Neural cell (in vitro differentiated cells): ENCODE data around the gene PPP1R13B. TPM values are rescaled to one million over a fixed set of nuclear protein-coding genes. Genes with fewer than 3 reads are reported as not detected.

Source experiments
- H2AFZ ChIP-seq: fragments of 200-600, 300-800 bp; sonication (generic), shearing (Covaris generic); 2 replicates; pipeline ENCODE4 v1.6.0; 2014; ENCODE audit warnings: low read depth, mild to moderate bottlenecking, antibody characterized with exemption, low read length, moderate library complexity
- H3F3A ChIP-seq: fragments of 200-600 bp; shearing (Covaris generic); 2 replicates; pipeline ENCODE4 v1.6.1; 2016; ENCODE audit warnings: mild to moderate bottlenecking, moderate library complexity, mixed read lengths, antibody characterized with exemption, low read length; ENCODE audit not compliant: insufficient read depth, poor library complexity, severe bottlenecking
- H3K27ac ChIP-seq: fragments of 200-600, 300-800 bp; sonication (generic), shearing (Covaris generic); 2 replicates; pipeline ENCODE4 v1.5.1; 2014; ENCODE audit warnings: mild to moderate bottlenecking, low read length, moderate library complexity
- H3K27me3 ChIP-seq: fragments of 300-800, 200-600 bp; sonication (generic), shearing (Covaris generic); 2 replicates; pipeline ENCODE4 v1.6.0; 2014; ENCODE audit warnings: mild to moderate bottlenecking, low read depth, low read length, moderate library complexity; ENCODE audit not compliant: insufficient read depth
- H3K36me3 ChIP-seq: fragments of 300-800, 200-600 bp; sonication (generic), shearing (Covaris generic); 2 replicates; pipeline ENCODE4 v1.5.1; 2014; ENCODE audit warnings: mild to moderate bottlenecking, antibody characterized with exemption, low read length, moderate library complexity; ENCODE audit not compliant: insufficient read depth
- H3K4me2 ChIP-seq: fragments of 300-800, 200-600 bp; sonication (generic), shearing (Covaris generic); 2 replicates; pipeline ENCODE4 v1.6.0; 2014; ENCODE audit warnings: mild to moderate bottlenecking, low read length
- H3K4me3 ChIP-seq: fragments of 300-800, 200-600 bp; sonication (generic), shearing (Covaris generic); 2 replicates; pipeline ENCODE4 v1.5.1; 2014; ENCODE audit warnings: mild to moderate bottlenecking, low read length, moderate library complexity
- H3K79me2 ChIP-seq: fragments of 200-600 bp; shearing (Covaris generic); replicated peaks from 2 replicates; pipeline ENCODE4 v1.6.0; 2014; ENCODE audit warnings: mild to moderate bottlenecking, low read length, moderate library complexity; ENCODE audit not compliant: insufficient read depth
- H3K9ac ChIP-seq: fragments of 300-800, 200-600 bp; sonication (generic), shearing (Covaris generic); 2 replicates; pipeline ENCODE4 v1.6.1; 2016; ENCODE audit warnings: mild to moderate bottlenecking, low read length, mixed read lengths
- H3K9me2 ChIP-seq: fragments of 200-600 bp; shearing (Covaris generic); 2 replicates; pipeline ENCODE4 v1.6.1; 2016; ENCODE audit warnings: mild to moderate bottlenecking, low read length, mixed read lengths; ENCODE audit not compliant: insufficient read depth
- H3K9me3 ChIP-seq: fragments of 200-600, 300-800 bp; sonication (generic), shearing (Covaris generic); 2 replicates; pipeline ENCODE4 v1.6.1; 2016; ENCODE audit warnings: mild to moderate bottlenecking, mixed run types, low read length, moderate library complexity, mixed read lengths
- H4K20me1 ChIP-seq: fragments of 200-600 bp; shearing (Covaris generic); 2 replicates; pipeline ENCODE4 v1.6.1; 2016; ENCODE audit warnings: mild to moderate bottlenecking, mixed run types; ENCODE audit not compliant: insufficient read depth
- EP300 ChIP-seq: fragments of 450-650 bp; conservative IDR thresholded peaks from 2 replicates; pipeline ENCODE4 v1.6.1; 2014; ENCODE audit warnings: antibody characterized with exemption, mild to moderate bottlenecking, moderate library complexity; ENCODE audit not compliant: poor library complexity, severe bottlenecking
- EZH2 ChIP-seq: fragments of 200-600, 300-800 bp; shearing (Covaris generic), sonication (generic); IDR thresholded peaks from 2 replicates; pipeline ENCODE4 v1.6.1; 2014; ENCODE audit warnings: antibody characterized with exemption, low read length, borderline replicate concordance, mild to moderate bottlenecking; ENCODE audit not compliant: insufficient read depth, poor library complexity, severe bottlenecking
- MXI1 ChIP-seq: fragments of 450-650 bp; conservative IDR thresholded peaks from 2 replicates; pipeline ENCODE4 v1.6.1; 2014; ENCODE audit warnings: antibody characterized with exemption, mild to moderate bottlenecking; ENCODE audit not compliant: poor library complexity, severe bottlenecking
- POLR2AphosphoS5 ChIP-seq: IDR thresholded peaks from 2 replicates; pipeline ENCODE4 v1.6.1; 2012
- RAD21 ChIP-seq: fragments of 450-650 bp; conservative IDR thresholded peaks from 2 replicates; pipeline ENCODE4 v1.6.1; 2014; ENCODE audit warnings: antibody characterized with exemption, mild to moderate bottlenecking, moderate library complexity
- SMC3 ChIP-seq: fragments of 450-650 bp; conservative IDR thresholded peaks from 2 replicates; pipeline ENCODE4 v1.6.1; 2014; ENCODE audit warnings: antibody characterized with exemption, mild to moderate bottlenecking, moderate library complexity; ENCODE audit not compliant: poor library complexity
- TAF1 ChIP-seq: IDR thresholded peaks from 2 replicates; pipeline ENCODE4 v1.6.1; 2012; ENCODE audit warnings: low read depth
- polyA plus RNA-seq: library from polyadenylated mRNA; depleted of rRNA; stranded (reverse); fragments of >200 nt; gene quantifications from 2 replicates; pipeline ENCODE4 v1.2.3, GENCODE V29; 2014
- TF ChIP-seq, protein P1 (sequence below): fragments of 450-650 bp; IDR thresholded peaks from 2 replicates; pipeline ENCODE4 v1.5.1; 2014; ENCODE audit warnings: antibody characterized with exemption, mild to moderate bottlenecking, moderate library complexity; ENCODE audit not compliant: poor library complexity, severe bottlenecking
- TF ChIP-seq, protein P2 (sequence below): IDR thresholded peaks from 2 replicates; pipeline ENCODE4 v1.6.1; 2012; ENCODE audit warnings: borderline replicate concordance

Gene PPP1R13B
- polyA plus RNA-seq, 1 donor from 2014 or later: 8.2 TPM

GRCh38 chr14:103744621-103745395, 102.6 kb downstream of the PPP1R13B start:
- Histone ChIP-seq H3K4me2 (no peak overlapping the region), H3K4me3 (no peak overlapping the region), H3K27me3 (no peaks in the 10 kb centered on the region), H3K79me2 (no peaks in the 10 kb centered on the region), H3K36me3 (no peaks in the 10 kb centered on the region), H4K20me1 (no peaks in the 10 kb centered on the region), H3K9ac (no peak overlapping the region), H3K9me2 (no peaks in the 10 kb centered on the region), H3F3A (no peaks in the 10 kb centered on the region), H3K9me3 (no peaks in the 10 kb centered on the region), H2AFZ (no peak overlapping the region), H3K27ac (no peak overlapping the region)
- TF ChIP-seq EZH2: no peak
- TF ChIP-seq, protein P1, sequence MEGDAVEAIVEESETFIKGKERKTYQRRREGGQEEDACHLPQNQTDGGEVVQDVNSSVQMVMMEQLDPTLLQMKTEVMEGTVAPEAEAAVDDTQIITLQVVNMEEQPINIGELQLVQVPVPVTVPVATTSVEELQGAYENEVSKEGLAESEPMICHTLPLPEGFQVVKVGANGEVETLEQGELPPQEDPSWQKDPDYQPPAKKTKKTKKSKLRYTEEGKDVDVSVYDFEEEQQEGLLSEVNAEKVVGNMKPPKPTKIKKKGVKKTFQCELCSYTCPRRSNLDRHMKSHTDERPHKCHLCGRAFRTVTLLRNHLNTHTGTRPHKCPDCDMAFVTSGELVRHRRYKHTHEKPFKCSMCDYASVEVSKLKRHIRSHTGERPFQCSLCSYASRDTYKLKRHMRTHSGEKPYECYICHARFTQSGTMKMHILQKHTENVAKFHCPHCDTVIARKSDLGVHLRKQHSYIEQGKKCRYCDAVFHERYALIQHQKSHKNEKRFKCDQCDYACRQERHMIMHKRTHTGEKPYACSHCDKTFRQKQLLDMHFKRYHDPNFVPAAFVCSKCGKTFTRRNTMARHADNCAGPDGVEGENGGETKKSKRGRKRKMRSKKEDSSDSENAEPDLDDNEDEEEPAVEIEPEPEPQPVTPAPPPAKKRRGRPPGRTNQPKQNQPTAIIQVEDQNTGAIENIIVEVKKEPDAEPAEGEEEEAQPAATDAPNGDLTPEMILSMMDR: no peak
- TF ChIP-seq SMC3: no peak
- TF ChIP-seq, protein P2, sequence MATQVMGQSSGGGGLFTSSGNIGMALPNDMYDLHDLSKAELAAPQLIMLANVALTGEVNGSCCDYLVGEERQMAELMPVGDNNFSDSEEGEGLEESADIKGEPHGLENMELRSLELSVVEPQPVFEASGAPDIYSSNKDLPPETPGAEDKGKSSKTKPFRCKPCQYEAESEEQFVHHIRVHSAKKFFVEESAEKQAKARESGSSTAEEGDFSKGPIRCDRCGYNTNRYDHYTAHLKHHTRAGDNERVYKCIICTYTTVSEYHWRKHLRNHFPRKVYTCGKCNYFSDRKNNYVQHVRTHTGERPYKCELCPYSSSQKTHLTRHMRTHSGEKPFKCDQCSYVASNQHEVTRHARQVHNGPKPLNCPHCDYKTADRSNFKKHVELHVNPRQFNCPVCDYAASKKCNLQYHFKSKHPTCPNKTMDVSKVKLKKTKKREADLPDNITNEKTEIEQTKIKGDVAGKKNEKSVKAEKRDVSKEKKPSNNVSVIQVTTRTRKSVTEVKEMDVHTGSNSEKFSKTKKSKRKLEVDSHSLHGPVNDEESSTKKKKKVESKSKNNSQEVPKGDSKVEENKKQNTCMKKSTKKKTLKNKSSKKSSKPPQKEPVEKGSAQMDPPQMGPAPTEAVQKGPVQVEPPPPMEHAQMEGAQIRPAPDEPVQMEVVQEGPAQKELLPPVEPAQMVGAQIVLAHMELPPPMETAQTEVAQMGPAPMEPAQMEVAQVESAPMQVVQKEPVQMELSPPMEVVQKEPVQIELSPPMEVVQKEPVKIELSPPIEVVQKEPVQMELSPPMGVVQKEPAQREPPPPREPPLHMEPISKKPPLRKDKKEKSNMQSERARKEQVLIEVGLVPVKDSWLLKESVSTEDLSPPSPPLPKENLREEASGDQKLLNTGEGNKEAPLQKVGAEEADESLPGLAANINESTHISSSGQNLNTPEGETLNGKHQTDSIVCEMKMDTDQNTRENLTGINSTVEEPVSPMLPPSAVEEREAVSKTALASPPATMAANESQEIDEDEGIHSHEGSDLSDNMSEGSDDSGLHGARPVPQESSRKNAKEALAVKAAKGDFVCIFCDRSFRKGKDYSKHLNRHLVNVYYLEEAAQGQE: no peak
- no peak for TF ChIP-seq EP300
- TF ChIP-seq TAF1: no peak
- no peak for TF ChIP-seq RAD21
- TF ChIP-seq MXI1: no peak
- no peak for TF ChIP-seq POLR2AphosphoS5

DNA sequence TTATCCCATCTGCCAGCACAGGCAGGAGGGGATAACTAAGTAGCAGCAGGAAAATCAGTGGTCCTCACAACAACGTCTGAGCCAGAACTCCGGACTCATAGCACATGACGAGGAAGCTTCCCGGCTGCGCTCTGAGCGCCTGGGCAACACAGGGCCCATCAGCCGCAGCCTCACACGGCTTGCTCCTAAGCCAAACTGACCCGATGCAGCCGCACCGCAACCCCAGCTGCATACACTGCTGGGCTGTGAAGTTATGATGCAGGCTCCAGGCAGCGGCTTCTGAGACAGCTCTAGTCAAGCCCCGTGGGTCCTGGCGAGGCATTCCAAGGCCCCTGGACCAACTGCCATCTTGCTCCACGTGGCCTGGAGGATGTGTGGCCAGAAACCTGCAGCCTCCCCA, 103.7 kb downstream of the PPP1R13B start:
- Histone ChIP-seq H3K4me3 (no peak overlapping the region), H3K27ac (no peak overlapping the region), H3K9me3 (no peaks in the 10 kb centered on the region), H3K9me2 (no peaks in the 10 kb centered on the region), H4K20me1 (no peaks in the 10 kb centered on the region), H3K4me2 (no peak overlapping the region), H2AFZ (no peak overlapping the region), H3K36me3 (no peaks in the 10 kb centered on the region), H3K79me2 (no peaks in the 10 kb centered on the region), H3K27me3 (no peaks in the 10 kb centered on the region), H3F3A (no peaks in the 10 kb centered on the region), H3K9ac (no peak overlapping the region)
- TF ChIP-seq, protein P2: no peak
- no peak for TF ChIP-seq EZH2
- no peak for TF ChIP-seq RAD21
- TF ChIP-seq, protein P1: no peak
